ENCODE data around the gene MESP2. TPM values are rescaled to one million over a fixed set of nuclear protein-coding genes. Genes with fewer than 3 reads are reported as not detected.

The MESP2 gene
- total and polyA plus RNA-seq, 2 experiments from 2014 or later = 0.30 TPM; not detected in 1

DNA sequence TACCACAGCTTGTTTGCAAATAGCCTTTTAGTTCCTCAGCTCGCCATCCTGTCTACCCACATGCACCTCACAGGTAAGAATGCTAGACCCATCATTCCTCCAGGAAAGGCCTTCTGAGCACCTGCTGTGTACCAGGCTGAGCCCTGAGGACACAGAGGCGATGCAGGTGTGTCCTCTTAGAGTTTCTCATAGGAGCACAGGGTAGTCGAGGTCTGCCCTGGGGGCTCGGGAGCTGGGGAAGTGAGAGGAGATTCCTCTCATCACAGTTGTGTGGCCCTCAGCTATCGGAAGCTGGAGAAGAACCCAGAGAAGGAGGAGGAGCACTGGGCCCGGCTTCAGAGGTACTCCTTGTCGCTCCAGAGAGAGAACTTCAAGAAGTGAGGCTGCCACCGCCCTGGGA, 33.1 kb upstream of the MESP2 start:
- H3K9me3 ChIP-seq (ENCODE audit: low read depth) = no peaks in the 10 kb centered on the region
- no peaks in the 10 kb centered on the region for H4K20me1 ChIP-seq (ENCODE audit: insufficient read depth, poor library complexity, severe bottlenecking)
- WGBS (ENCODE audit: low lambda C conversion rate, missing lambda C conversion rate) = 91% methylated on average over 8 of the region's 8 CpGs
- H3K4me2 ChIP-seq = no peak overlapping the region
- H3K4me3 ChIP-seq = no peak overlapping the region
- H3K79me2 ChIP-seq = no peaks in the 10 kb centered on the region
- no peaks in the 10 kb centered on the region for H3K9me2 ChIP-seq (replicated peaks; ENCODE audit: insufficient read depth)
- no peak for DNase-seq (ENCODE audit: low spot score)
- no peak overlapping the region for H2AFZ ChIP-seq
- no peak for TF ChIP-seq EZH2 (IDR thresholded peaks at IDR 0.05; ENCODE audit: borderline replicate concordance)
- peaks cover 20% of the 10 kb centered on the region for H3K27me3 ChIP-seq
- no peaks in the 10 kb centered on the region for H3K4me1 ChIP-seq (ENCODE audit: insufficient read depth)
- no peak overlapping the region for H3K27ac ChIP-seq
- H3K36me3 ChIP-seq (replicated peaks; ENCODE audit: insufficient read depth, low read depth) = no peaks in the 10 kb centered on the region

DNA sequence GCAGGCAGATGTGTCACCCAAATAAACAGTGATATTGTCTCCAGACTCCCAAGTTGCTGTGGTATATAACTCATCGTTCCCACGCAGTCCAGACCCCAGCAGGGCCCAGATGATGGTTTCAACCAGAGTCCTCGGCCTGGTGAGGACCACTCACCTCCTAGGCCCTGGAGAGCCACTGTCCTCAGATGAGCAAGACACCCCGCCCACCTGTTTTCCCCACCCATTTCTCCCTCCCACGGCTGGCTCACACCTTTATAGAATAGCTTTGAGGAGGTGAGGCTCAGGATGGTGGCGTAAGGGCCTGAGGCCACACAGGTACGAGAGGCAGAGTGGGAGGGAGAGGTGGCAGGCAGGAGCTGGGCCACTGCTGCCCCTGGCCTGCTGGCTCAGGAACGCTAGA, 32.5 kb upstream of the MESP2 start:
- Histone ChIP-seq H3K27me3 (peaks cover 26% of the 10 kb centered on the region), H4K20me1 (ENCODE audit: insufficient read depth, poor library complexity, severe bottlenecking) (no peaks in the 10 kb centered on the region), H3K4me3 (no peak overlapping the region), H2AFZ (no peak overlapping the region), H3K4me2 (no peak overlapping the region), H3K4me1 (ENCODE audit: insufficient read depth) (no peaks in the 10 kb centered on the region), H3K9me3 (ENCODE audit: low read depth) (no peaks in the 10 kb centered on the region), H3K79me2 (no peaks in the 10 kb centered on the region), H3K27ac (no peak overlapping the region), H3K36me3 (replicated peaks; ENCODE audit: insufficient read depth, low read depth) (no peaks in the 10 kb centered on the region), H3K9me2 (replicated peaks; ENCODE audit: insufficient read depth) (no peaks in the 10 kb centered on the region)
- 82% methylated on average over 8 of the region's 8 CpGs for WGBS (ENCODE audit: low lambda C conversion rate, missing lambda C conversion rate)
- no peak for DNase-seq (ENCODE audit: low spot score)
- no peak for TF ChIP-seq EZH2 (IDR thresholded peaks at IDR 0.05; ENCODE audit: borderline replicate concordance)
- no peak for TF ChIP-seq EZH2phosphoT487 (IDR thresholded peaks at IDR 0.05; ENCODE audit: low read depth, severe bottlenecking, unreplicated experiment)
- TF ChIP-seq, protein P1, sequence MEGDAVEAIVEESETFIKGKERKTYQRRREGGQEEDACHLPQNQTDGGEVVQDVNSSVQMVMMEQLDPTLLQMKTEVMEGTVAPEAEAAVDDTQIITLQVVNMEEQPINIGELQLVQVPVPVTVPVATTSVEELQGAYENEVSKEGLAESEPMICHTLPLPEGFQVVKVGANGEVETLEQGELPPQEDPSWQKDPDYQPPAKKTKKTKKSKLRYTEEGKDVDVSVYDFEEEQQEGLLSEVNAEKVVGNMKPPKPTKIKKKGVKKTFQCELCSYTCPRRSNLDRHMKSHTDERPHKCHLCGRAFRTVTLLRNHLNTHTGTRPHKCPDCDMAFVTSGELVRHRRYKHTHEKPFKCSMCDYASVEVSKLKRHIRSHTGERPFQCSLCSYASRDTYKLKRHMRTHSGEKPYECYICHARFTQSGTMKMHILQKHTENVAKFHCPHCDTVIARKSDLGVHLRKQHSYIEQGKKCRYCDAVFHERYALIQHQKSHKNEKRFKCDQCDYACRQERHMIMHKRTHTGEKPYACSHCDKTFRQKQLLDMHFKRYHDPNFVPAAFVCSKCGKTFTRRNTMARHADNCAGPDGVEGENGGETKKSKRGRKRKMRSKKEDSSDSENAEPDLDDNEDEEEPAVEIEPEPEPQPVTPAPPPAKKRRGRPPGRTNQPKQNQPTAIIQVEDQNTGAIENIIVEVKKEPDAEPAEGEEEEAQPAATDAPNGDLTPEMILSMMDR (IDR thresholded peaks at IDR 0.05; ENCODE audit: poor library complexity) = no peak

DNA sequence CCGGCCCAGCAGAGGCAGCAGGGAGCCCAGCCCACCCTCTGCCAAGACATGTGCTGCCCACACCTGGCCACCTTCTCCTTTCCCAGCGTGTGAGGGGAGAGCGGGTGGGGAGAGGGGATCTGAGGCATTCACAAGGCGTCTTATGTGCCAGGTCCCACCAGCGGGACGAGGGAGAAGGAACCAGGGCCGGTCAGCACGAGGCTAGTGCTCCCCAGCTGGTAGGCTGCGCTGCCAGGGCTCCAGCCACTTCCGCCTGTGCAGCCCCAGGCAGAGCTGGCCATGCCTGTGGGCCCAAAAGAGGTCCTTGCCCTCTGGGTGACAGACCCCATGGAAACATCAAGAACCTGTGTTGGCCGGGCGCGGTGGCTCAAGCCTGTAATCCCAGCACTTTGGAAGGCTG, 31.0 kb upstream of the MESP2 start:
- H4K20me1 ChIP-seq (ENCODE audit: insufficient read depth, poor library complexity, severe bottlenecking) = no peaks in the 10 kb centered on the region
- no peak overlapping the region for H3K27ac ChIP-seq
- WGBS (ENCODE audit: low lambda C conversion rate, missing lambda C conversion rate) = 80% methylated on average over 13 of the region's 13 CpGs
- no peak for TF ChIP-seq EZH2phosphoT487 (IDR thresholded peaks at IDR 0.05; ENCODE audit: low read depth, severe bottlenecking, unreplicated experiment)
- TF ChIP-seq EZH2 (IDR thresholded peaks at IDR 0.05; ENCODE audit: borderline replicate concordance) = no peak
- TF ChIP-seq, protein P1 (IDR thresholded peaks at IDR 0.05; ENCODE audit: poor library complexity) = no peak
- no peaks in the 10 kb centered on the region for H3K36me3 ChIP-seq (replicated peaks; ENCODE audit: insufficient read depth, low read depth)
- peaks cover 41% of the 10 kb centered on the region for H3K27me3 ChIP-seq
- no peak for DNase-seq (ENCODE audit: low spot score)
- H2AFZ ChIP-seq = no peak overlapping the region
- no peaks in the 10 kb centered on the region for H3K9me3 ChIP-seq (ENCODE audit: low read depth)
- H3K79me2 ChIP-seq = no peaks in the 10 kb centered on the region
- no peaks in the 10 kb centered on the region for H3K9me2 ChIP-seq (replicated peaks; ENCODE audit: insufficient read depth)
- no peak overlapping the region for H3K4me3 ChIP-seq
- peaks cover 3% of the 10 kb centered on the region for H3K4me1 ChIP-seq (ENCODE audit: insufficient read depth)
- H3K4me2 ChIP-seq = no peak overlapping the region

DNA sequence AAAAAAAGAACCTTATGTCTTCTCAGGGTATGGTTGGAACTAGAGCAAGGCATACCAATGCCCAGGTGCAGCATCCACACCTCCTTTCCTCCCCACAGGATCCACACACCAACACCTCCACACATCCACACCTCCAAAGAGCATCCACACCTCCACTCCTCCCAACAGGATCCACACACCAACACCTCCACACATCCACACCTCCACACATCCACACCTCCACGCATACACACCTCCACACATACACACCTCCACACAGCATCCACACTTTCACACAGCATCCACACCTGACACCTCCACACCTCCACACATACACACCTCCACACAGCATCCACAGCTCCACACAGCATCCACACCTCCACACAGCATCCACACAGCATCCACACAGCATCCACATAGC, 30.4 kb upstream of the MESP2 start:
- Histone ChIP-seq H3K4me2 (no peak overlapping the region), H3K4me3 (no peak overlapping the region), H4K20me1 (ENCODE audit: insufficient read depth, poor library complexity, severe bottlenecking) (no peaks in the 10 kb centered on the region), H3K27me3 (peaks cover 44% of the 10 kb centered on the region), H3K36me3 (replicated peaks; ENCODE audit: insufficient read depth, low read depth) (no peaks in the 10 kb centered on the region), H3K79me2 (no peaks in the 10 kb centered on the region), H2AFZ (no peak overlapping the region), H3K9me2 (replicated peaks; ENCODE audit: insufficient read depth) (no peaks in the 10 kb centered on the region), H3K9me3 (ENCODE audit: low read depth) (no peaks in the 10 kb centered on the region), H3K4me1 (ENCODE audit: insufficient read depth) (peaks cover 6% of the 10 kb centered on the region), H3K27ac (no peak overlapping the region)
- TF ChIP-seq, protein P1 (IDR thresholded peaks at IDR 0.05; ENCODE audit: poor library complexity) = no peak
- TF ChIP-seq EZH2 (IDR thresholded peaks at IDR 0.05; ENCODE audit: borderline replicate concordance) = no peak
- no peak for TF ChIP-seq EZH2phosphoT487 (IDR thresholded peaks at IDR 0.05; ENCODE audit: low read depth, severe bottlenecking, unreplicated experiment)
- 90% methylated on average over 1 of the region's 1 CpG for WGBS (ENCODE audit: low lambda C conversion rate, missing lambda C conversion rate)
- no peak for DNase-seq (ENCODE audit: low spot score)

All from hepatocyte (in vitro differentiated cells).